ENCODE data around the gene EML5. TPM values are rescaled to one million over a fixed set of nuclear protein-coding genes. Genes with fewer than 3 reads are reported as not detected.

EML5 gene
- polyA plus RNA-seq, 3 donors = not detected

DNA sequence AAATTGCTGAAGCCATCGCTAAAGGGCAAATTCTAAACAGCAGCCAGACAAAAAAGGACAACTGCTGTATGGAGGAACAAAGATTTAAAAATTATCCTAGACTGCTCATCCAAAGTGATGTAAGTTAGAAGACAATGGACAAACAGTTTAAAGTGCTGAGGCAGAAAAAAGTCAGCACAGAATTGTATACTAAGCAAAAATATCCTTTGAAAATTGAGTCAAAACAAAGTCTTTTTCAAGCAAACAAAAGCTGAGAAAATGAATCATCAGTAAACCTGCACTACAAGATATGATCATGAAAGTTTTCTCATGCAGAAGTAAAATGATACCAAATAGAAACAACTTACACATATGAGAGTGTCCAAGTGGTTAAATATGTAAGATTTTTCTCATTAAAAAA is 43.6 kb downstream of the EML5 start:
- no peak overlapping the region for H3K4me2 ChIP-seq (replicated peaks; ENCODE audit: extremely low read depth, low read length, poor library complexity, severe bottlenecking)
- peaks cover 0 to 2% (median 0%) of the 10 kb centered on the region in 7 donors for H3K9me3 Mint-ChIP-seq
- H4K20me1 ChIP-seq (ENCODE audit: insufficient read depth, low read length) = no peaks in the 10 kb centered on the region
- H3K9me3 ChIP-seq (replicated peaks in 1 of 2; ENCODE audit: control insufficient read depth in 1 of 2, insufficient read depth in 1 of 2, low read length in 2 of 2) = no peaks in the 10 kb centered on the region
- H3K4me1 ChIP-seq (ENCODE audit: control insufficient read depth in 1 of 2, insufficient read depth in 2 of 2, low read length in 2 of 2) = no peaks in the 10 kb centered on the region
- no peak overlapping the region for H3K9ac ChIP-seq (ENCODE audit: insufficient read depth, low read length, poor library complexity, severe bottlenecking)
- H3K36me3 Mint-ChIP-seq = no peaks in the 10 kb centered on the region
- no CpG with 5 or more reads among the region's 1 CpG for WGBS (ENCODE audit: insufficient coverage)
- H3K27me3 Mint-ChIP-seq (ENCODE audit: low read depth in 3 of 3) = peaks cover 0 to 1% (median 0%) of the 10 kb centered on the region in 3 donors
- TF ChIP-seq, protein P1, sequence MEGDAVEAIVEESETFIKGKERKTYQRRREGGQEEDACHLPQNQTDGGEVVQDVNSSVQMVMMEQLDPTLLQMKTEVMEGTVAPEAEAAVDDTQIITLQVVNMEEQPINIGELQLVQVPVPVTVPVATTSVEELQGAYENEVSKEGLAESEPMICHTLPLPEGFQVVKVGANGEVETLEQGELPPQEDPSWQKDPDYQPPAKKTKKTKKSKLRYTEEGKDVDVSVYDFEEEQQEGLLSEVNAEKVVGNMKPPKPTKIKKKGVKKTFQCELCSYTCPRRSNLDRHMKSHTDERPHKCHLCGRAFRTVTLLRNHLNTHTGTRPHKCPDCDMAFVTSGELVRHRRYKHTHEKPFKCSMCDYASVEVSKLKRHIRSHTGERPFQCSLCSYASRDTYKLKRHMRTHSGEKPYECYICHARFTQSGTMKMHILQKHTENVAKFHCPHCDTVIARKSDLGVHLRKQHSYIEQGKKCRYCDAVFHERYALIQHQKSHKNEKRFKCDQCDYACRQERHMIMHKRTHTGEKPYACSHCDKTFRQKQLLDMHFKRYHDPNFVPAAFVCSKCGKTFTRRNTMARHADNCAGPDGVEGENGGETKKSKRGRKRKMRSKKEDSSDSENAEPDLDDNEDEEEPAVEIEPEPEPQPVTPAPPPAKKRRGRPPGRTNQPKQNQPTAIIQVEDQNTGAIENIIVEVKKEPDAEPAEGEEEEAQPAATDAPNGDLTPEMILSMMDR (IDR thresholded peaks at IDR 0.05) = no peak
- no peaks in the 10 kb centered on the region for H3K4me1 Mint-ChIP-seq
- DNase-seq = no peak
- H2AFZ ChIP-seq (ENCODE audit: insufficient read depth, low read depth, low read length, poor library complexity, severe bottlenecking) = no peak overlapping the region
- H3K79me2 ChIP-seq (ENCODE audit: insufficient read depth, low read length) = no peaks in the 10 kb centered on the region
- H3K36me3 ChIP-seq (replicated peaks in 1 of 2; ENCODE audit: control insufficient read depth in 1 of 2, insufficient read depth in 2 of 2, low read length in 2 of 2) = no peaks in the 10 kb centered on the region
- no peak overlapping the region for H3K4me3 ChIP-seq (replicated peaks in 1 of 3; ENCODE audit: low read depth in 2 of 3, low read length in 3 of 3)
- no peaks in the 10 kb centered on the region for H3K27me3 ChIP-seq (ENCODE audit: control insufficient read depth in 2 of 2, insufficient read depth in 2 of 2, low read length in 2 of 2)
- no peak overlapping the region for H3K4me3 Mint-ChIP-seq
- no peak overlapping the region for H3K27ac ChIP-seq (ENCODE audit: low read depth in 1 of 2, low read length in 2 of 2)
- H3K27ac Mint-ChIP-seq = no peak overlapping the region
- intact Hi-C loops (cut with micrococcal nuclease) = no loop called here

- no peaks in the 10 kb centered on the region for H3K4me1 ChIP-seq (ENCODE audit: control insufficient read depth in 1 of 2, insufficient read depth in 2 of 2, low read length in 2 of 2)
- H3K27me3 ChIP-seq (ENCODE audit: control insufficient read depth in 2 of 2, insufficient read depth in 2 of 2, low read length in 2 of 2) = no peaks in the 10 kb centered on the region
- H3K4me3 ChIP-seq (replicated peaks in 1 of 3; ENCODE audit: low read depth in 2 of 3, low read length in 3 of 3) = no peak overlapping the region
- H3K27me3 Mint-ChIP-seq (ENCODE audit: low read depth in 3 of 3) = peaks cover 0 to 1% (median 0%) of the 10 kb centered on the region in 3 donors
- no peak overlapping the region for H3K27ac Mint-ChIP-seq
- H3K36me3 Mint-ChIP-seq = no peaks in the 10 kb centered on the region
- H4K20me1 ChIP-seq (ENCODE audit: insufficient read depth, low read length) = no peaks in the 10 kb centered on the region
- no peaks in the 10 kb centered on the region for H3K79me2 ChIP-seq (ENCODE audit: insufficient read depth, low read length)
- no peaks in the 10 kb centered on the region for H3K9me3 ChIP-seq (replicated peaks in 1 of 2; ENCODE audit: control insufficient read depth in 1 of 2, insufficient read depth in 1 of 2, low read length in 2 of 2)
- no peak overlapping the region for H2AFZ ChIP-seq (ENCODE audit: insufficient read depth, low read depth, low read length, poor library complexity, severe bottlenecking)
- no peak overlapping the region for H3K4me2 ChIP-seq (replicated peaks; ENCODE audit: extremely low read depth, low read length, poor library complexity, severe bottlenecking)
- intact Hi-C loops (cut with micrococcal nuclease) = no loop called here
- H3K27ac ChIP-seq (ENCODE audit: low read depth in 1 of 2, low read length in 2 of 2) = no peak overlapping the region
- no CpG with 5 or more reads among the region's 1 CpG for WGBS (ENCODE audit: insufficient coverage)
- no peak for DNase-seq
- peaks cover 0 to 2% (median 0%) of the 10 kb centered on the region in 7 donors for H3K9me3 Mint-ChIP-seq
- no peaks in the 10 kb centered on the region for H3K36me3 ChIP-seq (replicated peaks in 1 of 2; ENCODE audit: control insufficient read depth in 1 of 2, insufficient read depth in 2 of 2, low read length in 2 of 2)
- no peak overlapping the region for H3K4me3 Mint-ChIP-seq
- TF ChIP-seq, protein P1 (IDR thresholded peaks at IDR 0.05) = no peak
- no peak overlapping the region for H3K9ac ChIP-seq (ENCODE audit: insufficient read depth, low read length, poor library complexity, severe bottlenecking)
- no peaks in the 10 kb centered on the region for H3K4me1 Mint-ChIP-seq
These were observed 44.5 kb downstream of the EML5 start for GRCh38 chr14:88748288-88748687.
